HepG2 (cell line): ENCODE results near the gene HBD. TPM values are rescaled to one million over a fixed set of nuclear protein-coding genes. Genes with fewer than 3 reads are reported as not detected.

Experiments
- ATAC-seq: fragments of 200-7000 bp; cut with Tn5 transposase; 3 replicates; pipeline ENCODE4 v1.9.1; 2020; ENCODE audit warnings: mild to moderate bottlenecking, moderate library complexity
- BruUV-seq: library from RNA; stranded (reverse); fragments of 400-500 nt; replicated peaks from 2 replicates; lab custom pipeline; 2021; lab: Mats Ljungman, UMichigan
- CTCF ChIA-PET: fragments of 300-600 bp; formaldehyde crosslinking; extraction: SDS; loops from one replicate; lab custom pipeline; 2021; ENCODE audit warnings: low total read pairs, inconsistent platforms, low intra/inter-chr PET ratio; lab: Yijun Ruan, JAX
- POLR2A ChIA-PET: fragments of 350-600 bp; sonication (Branson Sonifier 250); formaldehyde crosslinking; loops from one replicate; lab custom pipeline; 2020; ENCODE audit warnings: antibody characterized with exemption, inconsistent platforms; lab: Yijun Ruan, JAX
- DNase-seq: peaks from one replicate; pipeline ENCODE4 v3.0.0-alpha.2; 2015; ENCODE audit warnings: low spot score
- FAIRE-seq: peaks from 3 replicates; lab custom pipeline; 2011; peaks lifted over from hg19 to GRCh38; lab: Jason Lieb, UNC
- H2AFZ ChIP-seq: one replicate; pipeline ENCODE4 v1.6.1; 2011; ENCODE audit warnings: low read length, inconsistent platforms
- H3K27ac ChIP-seq: fragments of 300-600 bp; 3 replicates; pipeline ENCODE4 v1.8.0; 2011; ENCODE audit warnings: mixed run types, mild to moderate bottlenecking, mixed read lengths, low read length, inconsistent platforms; ENCODE audit not compliant: insufficient read depth; ENCODE audit errors: extremely low read length
- H3K27me3 ChIP-seq, 2 experiments: fragments of 200-600 bp in 1 of 2; 2 replicates in 1 of 2; 3 replicates in 1 of 2; pipeline versions ENCODE4 v1.6.0 to v1.8.0; 2011; ENCODE audit warnings: low read length in 2 of 2, mild to moderate bottlenecking in 2 of 2, moderate library complexity in 2 of 2, inconsistent platforms in 1 of 2; ENCODE audit not compliant: insufficient read depth in 2 of 2, control insufficient read depth in 1 of 2
- H3K36me3 ChIP-seq, 2 experiments: fragments of 200-600 bp in 1 of 2; replicated peaks in 1 of 2; 2 replicates in 1 of 2; 3 replicates in 1 of 2; pipeline versions ENCODE4 v1.5.1 to v1.8.0; 2011; ENCODE audit warnings: low read length in 2 of 2, inconsistent platforms in 1 of 2; ENCODE audit not compliant: insufficient read depth in 2 of 2, control insufficient read depth in 1 of 2
- H3K4me1 ChIP-seq: 2 replicates; pipeline ENCODE4 v1.5.1; 2012; ENCODE audit warnings: low read length, inconsistent platforms; ENCODE audit not compliant: insufficient read depth
- H3K4me2 ChIP-seq: 2 replicates; pipeline ENCODE4 v1.6.0; 2011; ENCODE audit warnings: low read depth, low read length, inconsistent platforms
- H3K4me3 ChIP-seq, 3 experiments: fragments of 200-600 bp in 1 of 3; sonication (generic), shearing (Covaris generic) in 1 of 3; replicated peaks in 1 of 3; 2 replicates each; pipeline ENCODE4 v1.5.1; 2011 to 2016; ENCODE audit warnings: low read length in 3 of 3, inconsistent platforms in 2 of 3, low read depth in 2 of 3, mild to moderate bottlenecking in 2 of 3, control low read depth in 1 of 3, mixed read lengths in 1 of 3; ENCODE audit not compliant: insufficient read depth in 1 of 3
- H3K79me2 ChIP-seq: one replicate; pipeline ENCODE4 v1.6.1; 2011; ENCODE audit warnings: low read length, inconsistent platforms; ENCODE audit not compliant: insufficient read depth
- H3K9ac ChIP-seq: 2 replicates; pipeline ENCODE4 v1.6.0; 2011; ENCODE audit warnings: mild to moderate bottlenecking, low read depth, low read length, inconsistent platforms; ENCODE audit not compliant: insufficient read depth
- H3K9me3 ChIP-seq: 2 replicates; pipeline ENCODE4 v1.5.1; 2012; ENCODE audit warnings: mild to moderate bottlenecking, low read length
- H4K20me1 ChIP-seq: 2 replicates; pipeline ENCODE4 v1.6.0; 2011; ENCODE audit warnings: inconsistent platforms, mild to moderate bottlenecking, low read length, moderate library complexity; ENCODE audit not compliant: insufficient read depth
- CHCHD3 ChIP-seq: sonication (generic); formaldehyde crosslinking; IDR thresholded peaks from 2 replicates; pipeline ENCODE4 v1.8.0; 2022; ENCODE audit warnings: mild to moderate bottlenecking, missing genetic modification reagents, moderate library complexity
- ELF3 ChIP-seq: IDR thresholded peaks from 2 replicates; pipeline ENCODE4 v1.6.1; 2016; ENCODE audit warnings: missing genetic modification reagents, missing compliant biosample characterization
- ETV6 ChIP-seq: sonication (generic); formaldehyde crosslinking; conservative IDR thresholded peaks from 2 replicates; pipeline ENCODE4 v1.4.0; 2020; ENCODE audit warnings: missing genetic modification reagents
- HNRNPH1 ChIP-seq: fragments of 200-400 bp; formaldehyde crosslinking; optimal IDR thresholded peaks from 2 replicates; pipeline ENCODE3; 2017; ENCODE audit warnings: mild to moderate bottlenecking, low read depth, low read length
- IKZF1 ChIP-seq: fragments of 450-650 bp; IDR thresholded peaks from 2 replicates; pipeline ENCODE4 v1.7.1; 2016
- MBNL3 ChIP-seq: fragments of 250-450 bp; sonication (Bioruptor Pico); conservative IDR thresholded peaks from 2 replicates; pipeline ENCODE4 v1.8.0; 2022; ENCODE audit warnings: mild to moderate bottlenecking, inconsistent platforms
- MTERF4 ChIP-seq: sonication (generic); formaldehyde crosslinking; IDR thresholded peaks from 2 replicates; pipeline ENCODE4 v1.8.0; 2023; ENCODE audit warnings: mild to moderate bottlenecking, missing genetic modification reagents
- THAP11 ChIP-seq: IDR thresholded peaks from 2 replicates; pipeline ENCODE4 v1.6.1; 2016; ENCODE audit warnings: missing biosample characterization, missing genetic modification reagents
- TRIM24 ChIP-seq: sonication (generic); formaldehyde crosslinking; IDR thresholded peaks from 2 replicates; pipeline ENCODE4 v1.8.0; 2022; ENCODE audit warnings: mild to moderate bottlenecking, missing genetic modification reagents
- ZNF142 ChIP-seq: sonication (generic); formaldehyde crosslinking; IDR thresholded peaks from 2 replicates; pipeline ENCODE4 v1.4.0; 2020; ENCODE audit warnings: missing genetic modification reagents
- ZNF234 ChIP-seq: sonication (generic); formaldehyde crosslinking; conservative IDR thresholded peaks from 2 replicates; pipeline ENCODE4 v1.5.1; 2020; ENCODE audit warnings: mild to moderate bottlenecking, missing genetic modification reagents
- ZNF24 ChIP-seq: fragments of 450-650 bp; IDR thresholded peaks from 2 replicates; pipeline ENCODE4 v1.6.1; 2017; ENCODE audit warnings: antibody characterized with exemption, mild to moderate bottlenecking
- ZNF337 ChIP-seq: sonication (generic); formaldehyde crosslinking; IDR thresholded peaks from 2 replicates; pipeline ENCODE4 v1.5.1; 2020; ENCODE audit warnings: missing genetic modification reagents, low read depth, mild to moderate bottlenecking, borderline replicate concordance
- ZNF354B ChIP-seq: sonication (generic); formaldehyde crosslinking; IDR thresholded peaks from 2 replicates; pipeline ENCODE4 v1.8.0; 2022; ENCODE audit warnings: mild to moderate bottlenecking, missing genetic modification reagents
- ZNF432 ChIP-seq: sonication (generic); formaldehyde crosslinking; IDR thresholded peaks from 2 replicates; pipeline ENCODE4 v1.5.0; 2020; ENCODE audit warnings: missing genetic modification reagents, mild to moderate bottlenecking, borderline replicate concordance
- ZNF563 ChIP-seq: sonication (generic); formaldehyde crosslinking; IDR thresholded peaks from 2 replicates; pipeline ENCODE4 v1.8.0; 2022; ENCODE audit warnings: mild to moderate bottlenecking, moderate library complexity, missing genetic modification reagents
- ZNF704 ChIP-seq: sonication (generic); formaldehyde crosslinking; IDR thresholded peaks from 2 replicates; pipeline ENCODE4 v1.8.1; 2023; ENCODE audit warnings: mild to moderate bottlenecking, inconsistent platforms, moderate library complexity, missing genetic modification reagents, borderline replicate concordance
- WGBS: methylation state at CpG from one replicate; pipeline ENCODE4 v1.1.6; 2017; ENCODE audit warnings: low lambda C conversion rate; 5-methylcytosine and 5-hydroxymethylcytosine counted together
- in situ Hi-C: cut with HindIII; loops from 2 replicates; pipeline ENCODE4 v1.10.0; 2017; ENCODE audit warnings: low pct_unique_long_range_greater_than_20kb; ENCODE audit not compliant: extremely low pct_ligation_motif_present
- intact Hi-C: fragments of 100-400 bp; cut with micrococcal nuclease; formaldehyde crosslinking; loops from one replicate; pipeline ENCODE4 v1.10.0; 2022; ENCODE audit not compliant: unreplicated experiment
- polyA plus RNA-seq, 8 experiments: library from polyadenylated mRNA; depleted of rRNA in 3 of 8; stranded (reverse) in 7 of 8; unstranded in 1 of 8; fragments of >200 nt; fragmentation: Illumina TruSeq in 4 of 8; extraction: Trizol in 4 of 8; gene quantifications; 2 replicates each; pipeline versions ENCODE4 v1.2.1 to v1.2.3, GENCODE V29; 2011 to 2016; ENCODE audit warnings: low read depth in 4 of 8, missing spikeins in 1 of 8, mixed read lengths in 1 of 8; ENCODE audit not compliant: insufficient read depth in 1 of 8
- total RNA-seq, 5 experiments: library from RNA; depleted of rRNA; stranded (reverse); fragments of >200 nt; fragmentation: Illumina TruSeq; extraction: Trizol; gene quantifications; 2 replicates each; pipeline ENCODE4 v1.2.3, GENCODE V29; 2016; ENCODE audit warnings: low read depth in 1 of 5

The HBD gene
- total and polyA plus RNA-seq, 2 of the 13 experiments (the other 11 are each of a cell fraction or from before 2014, with no cell fraction given): not detected

GRCh38 chr11:5242208-5242607 is 7.9 kb upstream of the HBD start:
- ChIA-PET CTCF (no interaction called here), POLR2A (no interaction called here)
- no peaks in the 10 kb centered on the region for H4K20me1 ChIP-seq
- TF ChIP-seq IKZF1: no peak
- no peak for TF ChIP-seq CHCHD3
- TF ChIP-seq ZNF337 (CRISPR knock-in tag): no peak
- TF ChIP-seq HNRNPH1: no peak
- TF ChIP-seq ZNF432 (CRISPR knock-in tag): no peak
- TF ChIP-seq MBNL3 (CRISPR knock-in tag): no peak
- TF ChIP-seq MTERF4: no peak
- TF ChIP-seq ELF3 (CRISPR knock-in tag): no peak
- no peak for TF ChIP-seq ZNF234 (CRISPR knock-in tag)
- no peak for TF ChIP-seq ZNF24
- no peak for TF ChIP-seq ZNF704 (CRISPR knock-in tag)
- TF ChIP-seq ETV6 (CRISPR knock-in tag): no peak
- no peak for TF ChIP-seq ZNF142 (CRISPR knock-in tag)
- no peak for TF ChIP-seq ZNF563 (CRISPR knock-in tag)
- no peak for TF ChIP-seq ZNF354B
- no peak for TF ChIP-seq THAP11 (CRISPR knock-in tag)
- no peak for TF ChIP-seq TRIM24 (CRISPR knock-in tag)
- no peak overlapping the region for H3K4me3 ChIP-seq
- H3K9ac ChIP-seq: no peak overlapping the region
- in situ Hi-C loops: no loop called here
- intact Hi-C loops: no loop called here
- ATAC-seq (no peak), FAIRE-seq (no peak), DNase-seq (no peak)
- H3K4me1 ChIP-seq: no peaks in the 10 kb centered on the region
- no TSS peak for BruUV-seq
- no peaks in the 10 kb centered on the region for H3K36me3 ChIP-seq
- no peak overlapping the region for H3K4me2 ChIP-seq
- H3K27ac ChIP-seq: no peak overlapping the region
- no peaks in the 10 kb centered on the region for H3K79me2 ChIP-seq
- WGBS: 0% methylated on average over 2 of the region's 2 CpGs
- no peaks in the 10 kb centered on the region for H3K9me3 ChIP-seq
- peaks cover 0 to 5% of the 10 kb centered on the region in 2 experiments; a peak in 1 of 5 replicates for H3K27me3 ChIP-seq
- no peak overlapping the region for H2AFZ ChIP-seq
